Brain microvascular endothelial cell (primary cell): ENCODE data around the gene FARS2.
A peak's percentile ranks its signal among the peaks of the same experiment; 100 is the strongest.

ENCODE experiments used
- DNase-seq: peaks from one replicate; pipeline ENCODE4 v3.0.0-alpha.2; 2020
- H3K27ac ChIP-seq: fragments of 250-450 bp; sonication (Bioruptor Pico); 2 replicates; pipeline ENCODE4 v1.5.1; 2020; ENCODE audit warnings: mild to moderate bottlenecking, moderate library complexity
- H3K27me3 ChIP-seq: fragments of 250-450 bp; sonication (Bioruptor Pico); replicated peaks from 2 replicates; pipeline ENCODE4 v1.5.1; 2020; ENCODE audit warnings: mild to moderate bottlenecking
- H3K36me3 ChIP-seq: fragments of 250-450 bp; sonication (Bioruptor Pico); replicated peaks from 2 replicates; pipeline ENCODE4 v1.5.1; 2020; ENCODE audit warnings: mild to moderate bottlenecking
- H3K4me3 ChIP-seq: 2 replicates; pipeline ENCODE4 v1.5.1; 2011; ENCODE audit warnings: low read depth, mild to moderate bottlenecking, control low read depth, low read length, moderate library complexity
- in situ Hi-C: cut with HindIII; loops from 2 replicates; pipeline ENCODE4 v1.10.0; 2017; ENCODE audit warnings: low sequenced_read_pairs, low pct_ligation_motif_present
- TF ChIP-seq, protein P1 (sequence below): IDR thresholded peaks from 2 replicates; pipeline ENCODE4 v1.5.1; 2011; ENCODE audit warnings: low read depth, mild to moderate bottlenecking, moderate library complexity, low read length, control low read depth, inconsistent platforms; ENCODE audit errors: missing control alignments

FARS2 gene

GRCh38 chr6:5446362-5447075 lies 185.2 kb downstream of the FARS2 start:
- in situ Hi-C loops: no loop called here

GRCh38 chr6:5447921-5448320 lies 186.6 kb downstream of the FARS2 start:
- no peak for DNase-seq
- in situ Hi-C loops: no loop called here
- no peak overlapping the region for H3K4me3 ChIP-seq
- no peak overlapping the region for H3K27ac ChIP-seq
- no peaks in the 10 kb centered on the region for H3K27me3 ChIP-seq
- TF ChIP-seq, protein P1, sequence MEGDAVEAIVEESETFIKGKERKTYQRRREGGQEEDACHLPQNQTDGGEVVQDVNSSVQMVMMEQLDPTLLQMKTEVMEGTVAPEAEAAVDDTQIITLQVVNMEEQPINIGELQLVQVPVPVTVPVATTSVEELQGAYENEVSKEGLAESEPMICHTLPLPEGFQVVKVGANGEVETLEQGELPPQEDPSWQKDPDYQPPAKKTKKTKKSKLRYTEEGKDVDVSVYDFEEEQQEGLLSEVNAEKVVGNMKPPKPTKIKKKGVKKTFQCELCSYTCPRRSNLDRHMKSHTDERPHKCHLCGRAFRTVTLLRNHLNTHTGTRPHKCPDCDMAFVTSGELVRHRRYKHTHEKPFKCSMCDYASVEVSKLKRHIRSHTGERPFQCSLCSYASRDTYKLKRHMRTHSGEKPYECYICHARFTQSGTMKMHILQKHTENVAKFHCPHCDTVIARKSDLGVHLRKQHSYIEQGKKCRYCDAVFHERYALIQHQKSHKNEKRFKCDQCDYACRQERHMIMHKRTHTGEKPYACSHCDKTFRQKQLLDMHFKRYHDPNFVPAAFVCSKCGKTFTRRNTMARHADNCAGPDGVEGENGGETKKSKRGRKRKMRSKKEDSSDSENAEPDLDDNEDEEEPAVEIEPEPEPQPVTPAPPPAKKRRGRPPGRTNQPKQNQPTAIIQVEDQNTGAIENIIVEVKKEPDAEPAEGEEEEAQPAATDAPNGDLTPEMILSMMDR: no peak
- H3K36me3 ChIP-seq: no peaks in the 10 kb centered on the region

More at GRCh38 chr6:5446362-5447075, 185.2 kb downstream of the FARS2 start:
- DNase-seq: peak; percentile 37
- Histone ChIP-seq H3K36me3 (no peaks in the 10 kb centered on the region), H3K27ac (no peak overlapping the region), H3K4me3 (no peak overlapping the region), H3K27me3 (no peaks in the 10 kb centered on the region)
- TF ChIP-seq, protein P1: no peak

DNA sequence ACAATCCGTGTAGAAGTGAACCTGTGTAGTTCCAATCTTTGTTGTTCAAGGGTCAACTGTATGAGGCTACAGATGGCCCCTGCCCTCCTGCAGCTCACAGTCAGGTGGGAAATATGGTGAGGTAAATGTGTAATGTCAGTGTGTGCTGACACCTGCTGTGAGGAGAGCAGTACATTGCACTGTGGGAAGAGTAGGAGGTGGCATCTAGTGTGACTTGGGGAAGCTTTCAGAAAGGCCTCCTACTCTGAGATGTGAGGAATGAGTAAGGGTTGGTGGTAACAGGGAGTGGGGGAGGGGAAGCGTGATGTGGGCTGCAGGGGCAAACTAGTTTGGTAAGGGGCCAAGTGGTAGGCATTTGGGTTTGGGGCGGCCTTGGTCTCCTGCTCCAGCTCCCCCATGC lies 188.8 kb downstream of the FARS2 start:
- DNase-seq: no peak
- in situ Hi-C loops: no loop called here
- TF ChIP-seq, protein P1: no peak
- Histone ChIP-seq H3K27me3 (no peaks in the 10 kb centered on the region), H3K4me3 (no peak overlapping the region), H3K27ac (no peak overlapping the region), H3K36me3 (no peaks in the 10 kb centered on the region)

- H3K4me3 ChIP-seq: no peak overlapping the region
- DNase-seq: no peak
- no peak overlapping the region for H3K27ac ChIP-seq
- in situ Hi-C loops: no loop called here
- TF ChIP-seq, protein P1: no peak
- no peaks in the 10 kb centered on the region for H3K36me3 ChIP-seq
- H3K27me3 ChIP-seq: no peaks in the 10 kb centered on the region
Observed at GRCh38 chr6:5453546-5453945, 192.2 kb downstream of the FARS2 start.

- Histone ChIP-seq H3K27me3 (no peaks in the 10 kb centered on the region), H3K4me3 (no peak overlapping the region), H3K36me3 (no peaks in the 10 kb centered on the region), H3K27ac (no peak overlapping the region)
- in situ Hi-C loops: no loop called here
- no peak for DNase-seq
- TF ChIP-seq, protein P1: no peak
Observed at GRCh38 chr6:5455142-5455541, 193.8 kb downstream of the FARS2 start.

- Histone ChIP-seq H3K36me3 (no peaks in the 10 kb centered on the region), H3K27ac (no peak overlapping the region), H3K4me3 (no peak overlapping the region), H3K27me3 (no peaks in the 10 kb centered on the region)
- TF ChIP-seq, protein P1: no peak
- no peak for DNase-seq
- in situ Hi-C loops: no loop called here
Observed at GRCh38 chr6:5457041-5457440, 195.7 kb downstream of the FARS2 start.
